HG03064 (cell line): ENCODE results near the gene TNNT1.
"Not testable (repeated sequence)": the region's sequence is repeated elsewhere in the genome, so short reads cannot be mapped to it uniquely, and the experiment has no call there.

Experiments used
- ATAC-seq: cut with Tn5 transposase; IDR thresholded peaks from one replicate; pipeline ENCODE4 v1.9.1; 2021; ENCODE audit warnings: low read depth; ENCODE audit not compliant: unreplicated experiment

The TNNT1 gene, protein sequence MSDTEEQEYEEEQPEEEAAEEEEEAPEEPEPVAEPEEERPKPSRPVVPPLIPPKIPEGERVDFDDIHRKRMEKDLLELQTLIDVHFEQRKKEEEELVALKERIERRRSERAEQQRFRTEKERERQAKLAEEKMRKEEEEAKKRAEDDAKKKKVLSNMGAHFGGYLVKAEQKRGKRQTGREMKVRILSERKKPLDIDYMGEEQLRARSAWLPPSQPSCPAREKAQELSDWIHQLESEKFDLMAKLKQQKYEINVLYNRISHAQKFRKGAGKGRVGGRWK

DNA sequence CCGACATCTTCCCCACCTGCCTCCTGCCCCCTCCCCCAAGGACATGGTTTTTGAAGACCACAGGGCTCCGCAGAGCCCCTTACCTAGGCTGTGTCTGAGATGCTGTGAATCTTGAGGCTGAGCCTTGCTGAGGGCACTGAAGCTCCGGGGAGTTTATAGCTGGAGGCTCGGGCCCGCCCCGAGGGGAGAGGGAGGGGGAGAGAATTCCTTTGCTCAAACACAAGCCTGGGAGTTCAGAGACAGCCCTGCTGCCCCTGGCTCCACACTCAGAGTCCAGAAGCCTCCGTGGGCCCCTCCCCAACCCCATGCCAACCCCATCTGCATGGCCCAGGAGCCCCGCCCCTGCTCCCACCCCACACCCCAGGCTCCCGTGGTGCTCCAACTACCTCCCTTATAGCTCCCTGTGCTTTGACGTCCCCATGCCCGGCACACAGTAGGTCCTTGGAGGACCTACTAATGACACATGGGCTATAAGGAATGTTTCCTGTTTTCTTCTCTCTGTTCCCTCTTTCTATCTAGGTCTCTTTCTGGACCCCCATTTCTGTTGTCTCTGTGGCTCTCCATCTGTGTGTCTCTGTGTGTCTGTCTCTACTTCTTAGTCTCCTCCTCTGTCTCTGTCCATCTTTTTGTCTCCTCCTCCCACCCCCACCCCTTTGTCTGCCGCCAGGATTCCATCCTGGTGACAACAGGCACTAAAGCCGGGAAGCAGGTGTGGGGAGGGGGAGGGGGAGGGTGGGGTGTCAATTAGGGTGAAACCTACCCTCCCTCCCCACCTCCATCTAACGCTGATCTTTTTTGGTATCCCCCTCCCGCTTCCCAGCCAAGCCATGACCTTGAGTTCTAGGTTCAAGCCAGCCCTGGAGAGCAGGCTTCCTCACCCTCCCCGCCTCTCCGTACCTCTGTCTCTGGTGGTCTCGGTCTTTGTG is at the start of gene TNNT1:
Gene TNNT1 (minus strand): TSS at position 129 of the 926 bp plus-strand sequence. CDS start 2,049 bp downstream, outside the sequence.
- no peak for ATAC-seq

GRCh38 chr19:55198651-55199050 is 49.6 kb upstream of the TNNT1 start:
- no peak for ATAC-seq

GRCh38 chr19:55197528-55197927 is 48.5 kb upstream of the TNNT1 start:
- no peak for ATAC-seq

GRCh38 chr19:55196803-55197202 is 47.8 kb upstream of the TNNT1 start:
- ATAC-seq: no peak

DNA sequence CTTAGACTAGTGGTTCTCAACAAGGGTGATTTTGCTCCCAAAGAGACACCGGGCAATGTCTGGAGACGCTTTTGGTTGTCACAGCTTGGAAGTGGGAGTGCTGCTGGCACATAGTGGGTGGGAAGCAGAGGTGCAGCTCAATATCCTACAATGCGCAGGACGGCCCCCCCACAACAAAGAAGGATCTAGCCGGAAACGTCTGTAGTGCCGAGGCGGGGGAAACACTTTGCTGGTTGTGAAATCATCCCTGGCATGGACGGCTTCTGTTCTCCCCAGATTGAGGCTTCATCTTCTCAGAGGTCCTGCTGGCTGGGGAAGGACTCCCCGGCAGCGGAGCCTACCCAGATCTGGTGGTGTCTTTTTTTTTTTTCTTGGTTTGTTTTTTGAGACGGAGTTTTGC is 44.5 kb upstream of the TNNT1 start:
- no peak for ATAC-seq

DNA sequence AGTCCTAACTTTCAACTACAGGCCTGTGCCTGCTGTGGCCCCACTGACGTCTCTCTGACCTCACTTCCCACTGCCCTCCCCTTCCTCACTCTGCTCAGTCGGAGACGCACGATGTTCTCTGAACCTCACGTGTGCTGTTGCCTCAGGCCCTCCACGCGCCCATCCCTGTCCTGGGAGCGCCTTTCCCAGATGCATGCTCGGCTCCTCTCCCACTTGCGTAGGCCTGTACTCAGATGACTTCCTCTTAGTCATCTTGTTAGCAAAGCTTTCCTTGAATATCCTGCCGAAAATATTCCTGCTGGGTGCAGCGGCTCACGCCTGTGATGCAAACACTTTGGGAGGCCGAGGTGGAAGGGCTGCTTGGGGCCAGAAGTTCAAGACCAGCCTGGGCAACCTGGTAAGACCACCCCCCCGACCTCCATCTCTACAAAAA is 40.4 kb upstream of the TNNT1 start:
- ATAC-seq: no peak

GRCh38 chr19:55188625-55189024 is 39.6 kb upstream of the TNNT1 start:
- no peak for ATAC-seq

DNA sequence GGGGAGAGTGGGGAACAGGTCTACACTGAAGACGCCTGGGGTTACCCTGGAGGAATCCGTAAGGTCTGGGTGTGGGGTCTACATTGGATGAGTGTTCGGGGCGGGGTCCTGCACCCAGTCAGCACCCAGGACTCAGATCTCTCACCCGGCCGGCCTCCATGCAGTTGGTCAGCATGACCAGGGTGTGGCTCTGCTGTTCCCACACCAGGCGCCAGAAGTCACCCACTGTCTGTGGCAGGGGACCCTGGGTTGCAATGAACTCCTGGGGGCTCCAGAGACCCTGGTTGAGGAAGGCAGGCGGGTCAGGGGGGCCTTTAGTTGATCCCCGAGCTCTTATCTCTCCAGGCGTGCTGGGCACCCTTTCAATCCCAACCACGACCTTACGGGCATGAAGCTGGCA is 37.1 kb upstream of the TNNT1 start:
- no peak for ATAC-seq

- ATAC-seq: no peak
Measured at GRCh38 chr19:55181740-55182139, 32.7 kb upstream of the TNNT1 start.

GRCh38 chr19:55179606-55180484 is 30.8 kb upstream of the TNNT1 start, which contains the start of gene SYT5:
SYT5 (minus strand) TSS chr19:55180289; CDS start chr19:55179041, 1,248 bp downstream.
- no peak for ATAC-seq

DNA sequence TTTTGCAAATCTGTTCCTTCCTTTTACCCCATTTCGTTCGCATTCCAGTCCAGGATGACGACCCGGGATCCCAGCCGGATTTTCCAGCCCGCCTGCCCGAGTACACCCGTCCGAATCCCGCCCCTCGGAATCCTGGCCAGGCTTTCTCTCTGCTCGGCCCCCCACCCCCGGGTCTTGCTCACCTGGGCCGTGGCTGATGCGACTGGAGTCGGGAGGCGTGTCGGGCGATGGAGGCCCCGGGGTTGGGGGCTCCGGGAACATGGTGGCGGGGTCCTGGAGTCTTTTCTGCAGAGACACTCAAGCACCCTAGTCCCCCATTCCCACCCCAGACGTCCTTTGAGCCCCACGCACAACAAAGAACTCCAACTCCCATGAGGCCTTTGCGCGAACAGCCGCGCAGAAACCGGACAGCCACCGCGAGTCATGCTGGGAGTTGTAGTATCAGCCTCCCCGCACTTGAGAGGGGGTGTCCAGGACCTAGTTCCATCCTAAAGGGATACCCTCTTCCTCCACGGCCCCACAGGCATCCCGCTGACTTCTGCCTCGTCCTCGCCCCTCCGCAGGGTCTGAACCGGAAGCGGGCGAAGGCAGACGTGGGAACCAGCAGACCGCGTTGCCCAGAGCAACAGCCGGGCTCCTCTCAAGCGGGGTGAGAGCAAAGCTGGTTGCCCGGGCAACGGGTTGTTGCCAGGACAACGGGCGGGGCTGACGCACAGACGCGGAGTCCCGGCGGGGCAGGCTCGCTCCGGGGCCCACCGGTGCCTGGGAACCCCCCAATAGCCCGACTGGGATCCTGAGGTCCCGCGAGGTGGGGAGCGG is 30.0 kb upstream of the TNNT1 start:
- peak; percentile 60 for ATAC-seq

DNA sequence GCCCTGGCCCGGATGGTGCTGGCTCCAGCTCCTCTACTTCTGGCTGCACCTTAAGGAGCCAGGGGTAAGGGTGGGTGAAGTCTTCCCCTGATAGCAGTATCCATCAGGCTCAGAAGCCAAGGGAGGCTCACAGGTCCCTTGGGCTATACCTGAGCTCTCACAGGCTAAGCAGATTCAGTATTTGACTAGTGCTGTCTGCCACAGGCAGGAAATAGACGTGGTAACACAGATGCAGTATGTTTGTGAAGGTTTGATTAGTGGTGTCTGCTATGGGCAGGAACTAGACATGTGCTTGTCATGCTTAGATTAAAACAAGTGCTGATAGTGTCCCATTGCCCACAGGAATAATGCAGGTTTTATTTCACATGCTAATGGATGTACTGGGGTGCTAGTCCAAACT is 27.1 kb upstream of the TNNT1 start:
- no peak for ATAC-seq

- no peak for ATAC-seq
Measured at GRCh38 chr19:55175117-55175867, 26.3 kb upstream of the TNNT1 start.

GRCh38 chr19:55174425-55175116 is 25.6 kb upstream of the TNNT1 start:
- no peak for ATAC-seq

DNA sequence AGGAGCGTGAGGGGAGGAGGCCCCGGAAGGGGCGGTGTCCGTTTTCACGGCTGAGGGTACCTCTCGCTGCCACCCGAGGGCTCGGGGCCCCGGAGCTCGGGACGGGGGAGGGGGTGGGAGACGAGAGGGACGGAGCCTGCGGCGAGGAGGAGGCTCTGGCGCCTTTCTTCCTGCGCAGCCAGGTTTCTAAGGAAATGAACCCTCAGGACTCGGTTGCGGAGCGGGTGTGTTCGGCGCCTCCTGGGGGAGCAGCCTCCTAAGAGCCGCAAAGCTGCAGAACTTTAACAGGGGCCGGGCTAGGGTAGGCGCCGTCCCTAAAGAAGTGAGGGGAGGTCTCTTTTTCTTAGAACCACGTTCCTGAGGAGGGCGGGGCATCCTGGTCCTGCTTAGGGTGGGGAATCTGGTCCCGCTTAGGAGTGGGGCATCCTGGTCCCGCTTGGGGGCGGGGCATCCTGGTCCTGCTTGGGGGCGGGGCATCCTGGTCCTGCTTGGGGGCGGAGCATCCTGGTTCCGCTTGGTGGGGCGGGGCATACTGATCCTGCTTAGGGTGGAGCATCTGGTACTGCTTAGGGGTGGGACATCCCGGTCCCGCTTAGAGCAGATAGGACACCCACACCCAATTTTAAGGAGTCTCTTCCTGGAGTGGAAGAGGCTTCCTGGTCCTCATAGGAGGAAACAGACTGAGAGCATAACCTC is 24.9 kb upstream of the TNNT1 start:
- no peak for ATAC-seq

DNA sequence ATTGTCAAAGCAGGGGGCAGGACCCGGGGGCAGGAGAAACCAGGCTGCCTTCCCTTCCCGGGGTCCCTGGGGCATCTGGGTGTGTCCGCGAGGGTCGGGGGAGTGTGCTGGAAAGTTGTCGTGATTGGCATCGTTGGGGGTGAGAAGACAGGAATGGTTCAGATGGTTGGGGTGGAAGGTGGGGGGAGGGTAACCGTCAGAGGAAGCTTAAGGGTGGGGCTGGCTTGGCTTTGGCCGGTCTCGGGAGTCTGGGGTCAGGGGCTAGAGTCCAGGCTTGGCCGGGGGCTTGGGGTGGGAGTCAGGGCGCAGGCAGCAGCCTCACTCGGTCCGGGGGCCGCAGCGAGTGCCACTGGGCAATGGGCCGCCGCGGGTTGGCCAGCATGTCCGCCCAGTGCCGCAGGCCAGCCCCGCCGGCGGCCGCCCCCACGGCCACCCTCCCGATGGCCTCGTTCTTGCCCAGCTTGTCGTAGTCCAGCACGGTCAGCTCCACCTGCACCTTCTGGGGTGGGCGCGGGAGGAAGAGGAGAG is 24.2 kb upstream of the TNNT1 start:
- no peak for ATAC-seq

GRCh38 chr19:55172741-55173140 is 23.7 kb upstream of the TNNT1 start:
- no peak for ATAC-seq

- not testable (repeated sequence) for ATAC-seq
Measured at GRCh38 chr19:55172318-55172717, 23.3 kb upstream of the TNNT1 start.
